Activated effector memory CD4-positive, alpha-beta T cell treated with Interleukin-2 at 50 U/mL for 16 hours (primary cell): ENCODE data around the gene NQO2.

Source experiments
- DNase-seq: peaks from one replicate; pipeline ENCODE4 v3.0.0-alpha.2; 2020

The NQO2 gene, protein sequence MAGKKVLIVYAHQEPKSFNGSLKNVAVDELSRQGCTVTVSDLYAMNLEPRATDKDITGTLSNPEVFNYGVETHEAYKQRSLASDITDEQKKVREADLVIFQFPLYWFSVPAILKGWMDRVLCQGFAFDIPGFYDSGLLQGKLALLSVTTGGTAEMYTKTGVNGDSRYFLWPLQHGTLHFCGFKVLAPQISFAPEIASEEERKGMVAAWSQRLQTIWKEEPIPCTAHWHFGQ

DNA sequence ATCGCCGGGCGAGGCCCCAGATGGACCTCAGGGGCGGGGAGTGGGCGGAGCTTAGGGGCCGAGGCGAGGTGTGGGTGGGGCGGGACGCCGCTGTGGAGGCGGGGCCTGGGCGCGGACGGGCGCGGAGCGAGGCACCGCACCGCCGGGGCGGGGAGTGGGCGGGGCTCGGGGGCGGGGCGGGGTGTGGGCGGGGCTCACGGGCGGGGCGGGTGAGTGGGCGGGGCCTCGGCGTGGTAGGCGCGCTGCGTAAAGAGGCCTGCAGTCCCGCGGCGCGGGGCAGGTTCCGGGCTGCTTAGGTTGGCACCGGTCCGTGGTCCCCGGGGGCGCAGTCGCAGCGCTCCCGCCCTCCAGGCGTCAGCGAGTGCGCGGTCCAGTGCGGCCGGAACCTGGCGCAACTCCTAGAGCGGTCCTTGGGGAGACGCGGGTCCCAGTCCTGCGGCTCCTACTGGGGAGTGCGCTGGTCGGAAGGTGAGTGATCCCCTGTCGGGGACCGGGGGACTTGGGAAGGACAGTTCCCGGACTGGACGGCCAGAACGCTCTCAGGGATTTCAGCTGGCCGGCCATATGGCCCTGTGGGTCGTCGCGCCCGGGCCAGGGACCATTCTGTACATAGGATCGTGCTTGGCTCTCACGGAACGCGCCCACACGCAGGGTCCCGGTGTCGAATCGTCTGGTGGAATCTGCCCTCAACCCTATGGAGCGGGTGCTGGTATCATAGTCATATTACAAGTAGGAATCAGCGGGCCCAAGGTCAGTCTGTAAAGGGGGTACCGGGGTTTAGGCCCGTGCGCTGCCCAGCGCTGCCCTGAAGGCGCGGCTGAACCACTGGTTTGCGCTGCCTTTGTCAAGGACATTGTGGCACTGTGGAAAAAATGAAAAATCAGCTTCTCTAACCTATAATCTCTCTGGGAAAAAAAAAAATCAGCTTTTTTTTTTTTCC lies at the start of gene NQO2:
TSS of gene NQO2 (plus strand) at position 277 of the 940 bp plus-strand sequence. CDS start 6,659 bp downstream, outside the sequence.
- DNase-seq = peak; percentile 94

DNA sequence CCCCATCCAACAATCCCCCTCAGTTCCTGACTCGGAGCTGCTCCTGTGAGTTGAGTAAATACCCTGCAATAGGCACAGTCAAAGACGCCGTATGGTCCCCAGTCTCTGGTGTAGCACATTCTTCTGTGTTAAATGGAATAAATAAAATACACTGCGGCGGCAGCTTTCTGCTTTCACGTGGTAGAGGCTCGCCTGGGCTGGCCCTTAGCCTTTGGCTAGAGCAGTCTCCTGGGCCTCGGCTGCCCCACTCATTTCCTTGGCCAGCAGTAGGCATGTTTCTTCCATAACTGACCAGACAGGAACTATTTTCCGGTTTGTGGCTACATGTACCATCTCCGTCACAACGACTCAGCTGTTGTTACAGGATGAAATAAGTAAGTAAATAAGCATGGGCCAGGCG lies 49.0 kb upstream of the NQO2 start:
- DNase-seq = no peak

DNA sequence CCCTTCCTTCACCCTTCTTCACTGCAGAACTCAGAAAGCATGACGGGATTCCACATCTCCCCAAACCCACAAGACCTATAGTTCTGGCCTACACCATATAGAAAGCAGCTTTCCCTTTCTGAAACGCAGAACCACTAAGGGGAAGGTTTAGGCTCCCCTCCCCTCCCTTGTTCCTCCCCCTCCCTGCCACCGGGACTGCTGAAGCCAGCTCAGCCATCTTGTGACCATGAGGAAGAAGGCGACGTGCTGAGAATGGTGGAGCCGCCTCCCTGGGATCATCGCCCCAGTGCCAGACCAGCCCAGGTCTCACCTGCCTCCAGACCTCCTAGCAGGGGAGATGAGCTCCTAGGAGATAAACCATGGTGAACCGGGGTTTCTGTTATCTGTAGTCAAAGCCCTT lies 48.0 kb upstream of the NQO2 start:
- no peak for DNase-seq

DNA sequence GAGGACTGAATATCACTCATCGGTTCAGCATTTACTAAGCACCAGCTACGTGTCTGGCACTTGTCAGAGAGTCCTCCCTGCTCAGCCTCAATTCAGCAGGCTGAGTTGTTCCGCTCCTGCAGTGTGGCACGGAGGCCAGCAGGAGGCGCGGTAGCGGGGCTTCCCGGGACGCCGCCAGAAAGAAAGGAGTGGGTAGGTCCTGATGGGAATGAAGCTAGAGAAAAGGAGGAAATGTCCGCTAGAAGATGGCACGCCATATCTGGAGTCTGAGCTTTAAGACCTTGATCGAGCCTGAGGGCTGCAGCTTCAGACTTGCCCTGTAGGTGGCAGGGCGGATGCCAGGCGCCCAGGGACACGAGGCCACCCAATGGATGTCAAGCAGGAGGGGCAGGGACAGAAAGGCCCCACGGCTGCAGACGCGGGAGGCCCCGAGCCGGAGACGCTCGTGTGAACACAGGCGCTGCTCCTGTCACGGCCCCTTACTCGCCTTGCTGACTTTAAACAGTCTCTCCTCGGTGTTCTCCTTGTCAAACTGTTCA lies 47.1 kb upstream of the NQO2 start:
- DNase-seq = peak; percentile 44

DNA sequence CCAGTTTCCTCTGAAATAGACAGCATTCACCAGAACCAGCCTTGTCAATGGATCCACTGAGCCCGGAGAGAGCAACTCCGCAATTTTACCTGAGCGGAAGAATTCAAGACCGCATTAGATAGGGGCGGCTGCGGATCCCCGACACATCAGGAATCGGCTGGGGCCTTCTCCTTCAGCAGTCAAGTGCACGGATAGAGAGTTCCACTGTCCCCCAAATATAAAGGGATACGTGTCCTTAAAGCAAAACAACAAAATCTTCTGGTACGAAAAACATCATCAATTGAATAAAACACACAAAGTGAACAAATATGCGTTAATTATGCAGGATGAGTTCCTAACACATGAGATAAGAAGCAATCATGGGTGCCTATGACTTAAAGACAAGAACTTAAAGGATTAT lies 46.6 kb upstream of the NQO2 start:
- DNase-seq = no peak

DNA sequence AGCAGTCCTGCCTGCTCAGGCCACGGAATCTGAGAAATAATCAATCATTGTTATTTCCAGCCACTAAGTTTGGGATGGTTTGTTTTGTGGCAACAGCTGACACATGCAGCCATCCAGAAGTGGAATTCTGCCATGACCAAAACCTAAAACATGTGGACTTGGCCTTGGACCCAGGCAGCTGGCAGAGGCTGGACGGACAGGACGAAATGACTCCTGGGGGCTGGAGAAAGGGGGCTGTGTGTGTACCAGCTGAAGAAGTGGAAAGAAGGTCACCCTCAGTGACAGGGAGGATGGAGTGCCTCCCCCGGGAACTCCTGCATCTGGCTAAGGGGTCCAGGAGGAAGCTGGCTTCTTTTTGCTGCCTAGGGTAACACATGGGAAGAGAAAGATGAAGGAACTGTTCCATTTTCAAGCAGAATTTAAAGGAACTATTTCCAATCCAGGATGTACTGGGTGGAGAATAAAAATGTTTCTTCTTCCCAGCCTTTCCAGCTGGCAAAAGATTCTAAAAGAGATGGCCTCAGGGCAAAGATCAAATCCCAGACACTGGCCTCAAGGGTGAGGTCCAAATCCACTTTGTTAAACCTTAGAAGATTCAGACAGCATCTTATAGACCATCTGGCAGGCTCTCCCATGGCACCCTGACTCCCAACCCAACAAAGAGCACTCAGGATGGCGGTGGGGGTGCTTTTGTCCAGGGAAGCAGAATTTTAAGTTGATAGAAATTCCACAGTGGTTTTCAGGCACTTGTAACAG lies 42.6 kb upstream of the NQO2 start:
- no peak for DNase-seq

DNA sequence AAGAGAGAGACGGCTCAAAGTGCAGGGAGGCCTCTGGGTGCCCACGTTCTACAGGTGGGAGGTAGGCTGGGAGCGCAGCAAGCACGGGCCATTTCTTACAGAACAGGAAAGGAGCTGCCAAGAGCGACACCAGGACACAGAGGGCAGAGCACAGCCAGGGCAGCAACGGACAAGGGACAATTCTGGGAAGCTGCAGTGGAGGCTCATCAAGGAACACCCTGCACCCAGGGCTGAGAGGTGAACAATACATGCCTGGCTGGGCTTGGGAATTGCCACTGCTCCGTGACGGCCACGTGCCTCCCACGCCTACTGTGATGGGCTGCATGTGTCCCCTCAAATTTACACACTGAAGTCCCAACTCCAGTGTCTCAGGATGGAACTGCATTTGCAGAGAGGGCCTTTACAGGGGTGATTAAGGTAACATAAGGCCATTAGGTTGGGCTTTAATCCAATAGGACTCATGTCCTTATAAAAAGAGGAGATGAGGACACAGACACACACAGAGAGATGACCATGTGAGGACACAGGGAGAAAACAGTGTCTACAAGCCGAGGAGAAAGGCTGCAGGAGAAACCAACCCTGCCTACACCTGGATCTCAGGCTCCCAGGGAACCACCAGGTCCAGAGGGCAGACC lies 41.9 kb upstream of the NQO2 start:
- no peak for DNase-seq

DNA sequence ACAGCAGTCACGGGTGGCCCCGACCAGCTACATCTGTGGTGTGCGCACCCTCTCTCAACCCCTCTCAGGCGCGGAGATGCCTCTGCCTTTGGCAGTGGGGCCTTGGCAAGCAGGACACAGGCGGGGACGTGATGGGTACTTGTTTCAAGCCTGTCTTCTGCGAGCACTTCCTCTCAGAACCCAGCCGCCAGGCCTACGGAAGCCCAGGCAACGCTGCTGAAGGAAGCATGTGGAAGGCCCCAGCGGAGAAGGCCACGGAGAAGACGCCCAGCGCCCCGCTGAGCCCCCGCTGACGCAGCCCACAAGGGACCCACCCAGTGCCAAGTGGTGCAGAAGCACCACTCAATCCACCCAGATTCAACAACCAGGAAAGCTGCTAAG lies 41.4 kb upstream of the NQO2 start:
- no peak for DNase-seq

DNA sequence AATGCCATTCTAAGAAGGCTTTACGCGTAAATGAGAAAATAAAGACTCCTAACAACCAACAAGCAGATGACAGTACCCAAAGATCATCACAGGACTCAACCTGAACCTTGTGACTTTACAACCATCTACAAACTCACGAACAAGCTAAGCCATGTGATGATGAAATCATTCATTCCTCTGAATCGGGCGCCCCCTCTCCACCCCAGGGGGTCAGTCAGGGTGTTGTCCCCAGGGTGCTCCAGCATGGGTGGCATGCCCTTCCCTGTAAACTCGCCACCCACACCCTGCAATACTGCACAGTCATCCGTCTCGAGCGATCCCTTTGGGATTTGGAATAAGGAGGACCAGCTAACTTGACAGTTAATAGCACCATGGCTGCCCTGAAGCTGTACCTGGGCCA lies 40.9 kb upstream of the NQO2 start:
- no peak for DNase-seq

DNA sequence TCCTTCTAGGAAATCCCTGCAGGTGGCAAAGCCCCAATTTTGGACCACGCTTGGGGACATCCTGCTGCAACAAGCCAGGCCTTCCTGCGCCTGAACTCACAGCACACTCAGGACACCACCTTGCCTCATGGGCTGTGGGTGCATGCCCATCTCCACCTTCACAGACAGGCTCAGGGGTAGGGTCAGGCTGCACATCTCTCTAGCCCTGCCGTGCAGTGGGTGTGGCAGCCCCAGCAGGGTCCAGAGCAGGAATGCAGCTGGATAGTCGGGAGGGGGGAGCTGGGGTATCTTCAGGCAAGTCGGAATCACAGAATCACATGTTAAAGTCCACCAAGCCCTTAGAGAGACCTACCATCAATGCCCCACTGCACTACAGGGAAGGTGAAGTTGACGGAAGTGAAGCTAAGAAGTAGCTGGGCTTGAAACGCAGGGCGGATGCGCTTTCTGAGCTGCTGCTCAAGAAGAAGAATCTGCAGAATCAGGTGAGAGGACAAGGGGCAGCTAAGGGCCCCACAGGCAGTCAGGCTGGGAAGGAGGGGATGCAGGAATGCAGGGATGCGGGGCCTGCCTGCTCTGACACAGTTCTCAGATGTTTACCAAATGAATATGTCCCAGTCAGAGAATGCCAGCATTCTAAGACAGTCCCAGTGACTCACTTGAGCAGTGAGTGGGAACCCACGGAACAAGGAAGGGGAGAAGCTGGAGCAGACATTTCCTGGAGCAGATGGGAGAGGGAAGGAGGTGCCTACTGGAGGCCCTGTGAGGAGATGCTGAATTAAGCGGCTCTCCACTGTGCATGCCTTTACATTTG lies 39.6 kb upstream of the NQO2 start:
- no peak for DNase-seq

DNA sequence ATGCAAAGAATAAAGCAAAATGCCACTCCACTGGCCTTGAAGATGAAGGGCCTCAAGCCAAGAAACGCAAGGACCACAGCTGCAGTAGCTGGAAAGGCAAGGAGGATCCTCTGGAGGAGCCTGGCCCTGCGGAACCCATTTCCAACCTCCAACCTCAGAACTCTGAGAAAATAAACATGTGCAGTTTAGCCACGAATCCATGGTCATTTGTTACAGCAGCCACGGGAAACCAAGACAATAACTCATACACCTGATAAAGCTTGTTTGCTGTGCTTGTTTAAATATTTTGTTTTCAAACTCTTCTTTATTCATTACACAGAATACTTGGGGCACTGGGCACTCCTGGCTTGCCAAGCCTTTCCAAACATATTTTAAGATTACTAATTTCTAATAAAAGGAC lies 38.8 kb upstream of the NQO2 start:
- no peak for DNase-seq

DNA sequence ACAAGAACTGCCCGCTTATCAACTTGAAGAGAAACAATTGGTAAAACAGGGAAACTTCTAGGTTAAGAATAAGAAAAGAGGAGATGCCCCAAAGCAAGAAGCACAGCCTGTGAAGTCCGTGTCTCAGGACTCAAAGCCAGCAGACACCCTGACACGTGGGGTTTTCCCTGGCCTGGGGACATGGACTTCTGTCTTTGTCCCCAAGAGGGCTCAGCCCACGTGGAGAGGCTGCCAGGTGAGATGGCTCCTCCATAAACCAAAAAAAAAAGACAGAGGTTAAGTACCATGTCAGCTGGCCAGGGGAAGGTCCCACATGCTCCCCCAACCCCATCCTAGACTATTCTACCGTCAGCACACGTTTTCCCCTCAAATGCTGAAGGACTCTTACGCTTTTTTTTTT lies 38.2 kb upstream of the NQO2 start:
- no peak for DNase-seq

DNA sequence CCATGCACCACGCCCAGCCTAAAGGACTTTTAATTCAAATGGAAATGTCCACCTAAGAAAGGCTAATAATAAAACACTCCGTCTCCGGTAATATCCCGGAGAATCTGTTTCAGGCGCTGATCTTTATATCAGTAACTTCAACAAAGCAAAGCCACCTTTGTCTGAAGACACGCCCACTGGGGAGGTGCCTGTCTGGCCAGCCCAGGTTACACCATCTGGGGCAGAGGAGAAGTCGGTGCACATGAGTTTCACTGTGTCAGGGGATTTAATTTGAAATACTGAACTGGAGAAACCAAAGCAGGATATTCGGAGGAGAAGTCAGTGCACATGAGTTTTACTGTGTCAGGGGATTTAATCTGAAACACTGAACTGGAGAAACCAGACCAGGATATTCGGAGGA lies 37.7 kb upstream of the NQO2 start:
- no peak for DNase-seq

DNA sequence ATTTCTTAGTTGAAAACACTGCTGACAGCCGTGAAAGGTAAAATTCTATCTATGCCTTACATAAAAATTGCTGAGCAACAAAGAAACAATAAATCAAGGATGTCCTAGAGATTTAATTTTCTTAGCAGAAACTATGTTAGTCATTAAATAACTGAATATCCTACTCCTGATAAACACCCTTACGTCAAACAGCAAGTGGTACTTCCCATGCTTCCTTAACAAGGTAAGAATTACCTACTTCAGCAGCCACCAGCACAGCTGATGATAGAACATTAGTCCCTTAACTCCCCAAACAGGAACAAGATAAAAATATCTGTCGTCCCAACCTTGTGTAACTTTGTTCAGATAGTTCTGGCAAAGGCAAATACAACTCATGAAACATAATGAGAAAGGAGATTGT lies 37.1 kb upstream of the NQO2 start:
- no peak for DNase-seq

DNA sequence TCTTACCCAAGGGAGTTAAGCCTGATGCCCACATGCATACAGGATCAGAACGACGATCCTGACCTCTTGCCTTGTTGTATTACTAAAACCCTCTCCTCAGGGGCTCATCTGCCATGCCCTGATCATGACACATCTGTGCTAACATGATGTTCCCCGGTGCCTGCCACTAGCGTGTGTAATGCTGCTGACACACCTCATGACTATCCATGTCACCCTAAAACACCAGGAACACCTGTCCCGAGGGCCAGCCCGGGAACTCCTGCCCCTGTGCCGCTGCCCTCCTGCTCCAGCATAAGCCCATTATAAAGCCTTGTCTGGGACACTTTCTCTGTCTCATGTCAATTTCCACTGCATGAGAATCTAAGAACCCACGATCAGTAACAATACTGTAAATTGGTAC lies 35.9 kb upstream of the NQO2 start:
- no peak for DNase-seq

DNA sequence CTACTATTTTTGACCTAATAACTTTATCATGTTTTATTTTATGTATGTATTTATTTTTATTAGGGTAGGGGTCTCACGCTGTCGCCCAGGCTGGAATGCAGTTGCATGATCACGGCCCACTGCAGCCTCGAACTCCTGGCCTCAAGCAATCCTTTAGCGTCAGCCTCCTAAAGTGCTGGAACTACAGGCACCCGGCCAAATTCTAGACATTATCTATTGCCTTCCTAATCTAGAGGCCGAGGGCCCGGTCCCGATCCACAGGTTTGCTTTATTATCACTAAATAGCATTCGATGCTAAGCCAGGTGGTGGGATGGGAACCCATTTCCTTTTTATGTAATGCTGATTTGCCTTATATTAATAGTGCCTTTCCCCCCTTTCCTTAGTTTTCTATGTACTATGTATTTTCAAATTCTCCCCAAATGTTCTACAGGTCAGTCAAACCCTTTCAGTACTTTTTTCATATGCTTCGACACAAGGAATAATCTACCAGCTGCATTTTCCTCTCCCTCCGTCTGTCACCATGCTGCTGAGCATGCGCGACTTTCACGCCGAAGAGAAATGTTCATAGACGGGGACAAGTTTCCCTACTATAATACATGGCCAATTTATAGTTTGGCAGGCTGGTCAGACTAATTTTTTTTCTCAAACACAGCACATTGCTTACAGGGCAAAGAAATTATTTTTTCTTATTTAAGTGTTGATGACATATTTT lies 34.7 kb upstream of the NQO2 start:
- no peak for DNase-seq

DNA sequence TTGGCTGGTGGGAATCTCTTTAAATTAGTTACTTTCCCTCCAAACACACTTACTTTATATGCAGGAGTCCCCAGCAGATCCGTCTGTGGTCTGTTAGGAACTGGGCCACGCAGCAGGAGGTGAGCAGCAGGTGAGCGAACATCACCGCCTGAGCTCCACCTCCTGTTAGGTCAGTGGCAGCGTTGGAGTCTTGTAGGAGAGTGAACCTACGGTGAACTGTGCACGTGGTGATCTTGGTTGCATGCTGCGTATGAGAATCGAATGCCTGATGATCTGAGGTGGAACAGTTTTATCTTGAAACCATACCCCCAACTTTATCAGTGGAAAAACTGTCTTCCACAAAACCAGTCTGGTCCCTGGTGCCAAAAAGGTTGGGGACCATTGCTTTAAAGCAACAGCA lies 33.3 kb upstream of the NQO2 start:
- no peak for DNase-seq

DNA sequence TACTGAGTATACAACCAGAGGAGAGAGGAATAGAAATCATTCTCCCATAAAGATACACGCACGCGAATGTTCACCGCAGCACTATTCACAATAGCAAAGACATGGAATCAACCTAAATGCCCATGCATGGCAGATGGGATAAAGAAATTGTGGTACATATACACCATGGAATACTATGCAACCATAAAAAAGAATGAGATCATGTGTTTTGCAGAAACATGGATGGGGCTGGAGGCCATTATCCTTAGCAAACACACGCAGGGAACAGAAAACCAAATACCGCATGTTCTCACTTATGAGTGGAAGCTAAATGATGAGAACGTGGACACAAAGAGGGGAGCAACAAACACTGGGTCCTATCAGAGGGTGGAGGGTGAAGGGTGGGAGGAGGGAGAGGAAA lies 31.8 kb upstream of the NQO2 start:
- no peak for DNase-seq

DNA sequence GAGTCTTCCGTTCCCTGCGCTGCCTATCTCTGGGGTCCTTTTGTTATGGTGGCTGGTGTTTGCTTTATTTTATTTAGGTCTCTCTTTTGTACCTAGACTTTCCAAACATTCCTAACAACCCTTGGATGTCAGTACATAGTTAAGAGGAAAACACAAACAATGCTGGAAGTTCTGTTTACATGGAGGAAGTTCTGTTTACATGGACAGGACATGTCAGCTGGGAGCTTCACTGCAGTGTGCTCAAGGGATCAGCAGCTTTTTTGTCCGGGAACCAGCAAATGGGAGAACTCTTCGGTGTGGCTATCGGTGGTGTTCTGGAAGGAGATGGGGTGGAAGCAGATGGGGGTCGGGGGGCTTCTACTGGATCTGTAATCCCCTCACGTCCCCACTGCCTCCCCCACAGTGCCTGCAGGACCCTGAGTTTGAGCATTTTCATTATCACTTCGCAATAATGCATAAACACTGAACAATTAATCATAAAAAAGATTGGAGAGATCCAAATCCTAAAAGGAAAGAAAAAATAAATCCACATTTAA lies 31.0 kb upstream of the NQO2 start:
- DNase-seq = no peak

DNA sequence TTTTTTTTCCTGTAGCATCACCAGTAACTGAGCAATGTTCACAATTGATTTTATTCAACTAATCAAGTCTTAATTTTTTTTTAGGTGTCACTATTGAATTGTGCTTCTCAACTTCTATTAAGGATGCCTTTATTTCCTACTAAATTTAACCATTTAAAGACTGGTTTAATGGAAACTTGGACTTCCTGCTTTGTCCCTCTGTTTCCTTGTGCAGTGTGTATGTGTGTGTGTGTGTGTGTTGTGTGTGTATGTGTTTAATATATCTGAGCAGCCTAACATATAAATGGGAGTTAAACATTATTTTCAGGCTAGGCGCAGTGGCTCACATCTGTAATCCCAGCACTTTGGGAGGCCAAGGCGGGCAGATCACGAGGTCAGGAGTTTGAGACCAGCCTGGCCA lies 30.1 kb upstream of the NQO2 start:
- no peak for DNase-seq

DNA sequence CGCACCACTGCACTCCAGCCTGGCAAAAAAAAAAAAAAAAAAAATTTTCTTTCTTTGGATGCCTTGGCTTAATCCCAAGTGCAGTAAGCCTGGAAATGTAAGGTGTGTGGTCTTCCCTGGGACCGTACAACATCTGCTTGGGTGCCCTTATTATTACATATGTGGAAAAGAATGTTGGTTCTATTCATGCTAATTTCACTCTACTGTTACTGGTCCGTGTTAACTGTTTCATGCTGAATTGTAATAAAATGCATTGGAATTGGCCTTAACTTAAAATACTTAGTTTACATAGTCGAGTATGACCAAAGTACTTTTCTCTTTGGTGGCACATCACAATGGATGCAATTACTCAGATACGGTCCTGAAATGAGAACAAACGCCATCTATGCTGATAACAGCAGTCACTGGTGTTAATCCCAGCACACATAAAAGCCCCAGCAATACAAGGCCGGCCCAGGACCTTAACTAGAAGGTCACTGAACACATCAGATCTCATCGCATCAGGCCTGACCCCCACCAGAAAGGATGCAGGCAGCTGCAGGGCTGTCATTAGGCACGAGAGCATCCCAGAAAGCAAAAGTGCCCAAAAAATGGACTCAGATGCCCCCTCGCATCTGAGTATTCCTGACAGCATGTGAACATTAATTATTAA lies 29.5 kb upstream of the NQO2 start:
- no peak for DNase-seq
